ENCODE data around the gene GUCA1C. TPM values are rescaled to one million over a fixed set of nuclear protein-coding genes. Genes with fewer than 3 reads are reported as not detected.

Gene GUCA1C
- total RNA-seq, 1 donor from 2014 or later = not detected

- no peak overlapping the region for H3K4me3 ChIP-seq (ENCODE audit: insufficient read depth, low read depth, low read length)
- Mint-ChIP-seq H3K9me3 (ENCODE audit: unreplicated experiment) (no peaks in the 10 kb centered on the region), H3K27ac (ENCODE audit: unreplicated experiment) (no peak overlapping the region), H3K4me3 (ENCODE audit: unreplicated experiment) (no peak overlapping the region), H3K27me3 (ENCODE audit: low read depth, unreplicated experiment) (peaks cover 3% of the 10 kb centered on the region), H3K36me3 (ENCODE audit: low read depth, unreplicated experiment) (no peaks in the 10 kb centered on the region), H3K4me1 (ENCODE audit: low read depth, unreplicated experiment) (no peaks in the 10 kb centered on the region)
- H3K4me2 ChIP-seq (ENCODE audit: low read length) = no peak overlapping the region
- FAIRE-seq (no peak), DNase-seq (ENCODE audit: low read depth) (no peak)
- no peak overlapping the region for H3K27ac ChIP-seq (ENCODE audit: low read depth, low read length)
- H3K9me3 ChIP-seq (ENCODE audit: insufficient read depth, low read depth, low read length) = no peaks in the 10 kb centered on the region
- TF ChIP-seq CTCF (IDR thresholded peaks at IDR 0.05; ENCODE audit: insufficient read depth, low read depth, low read length) (no peak), EZH2 (IDR thresholded peaks at IDR 0.05; ENCODE audit: insufficient read depth, low read length) (no peak)
- no peaks in the 10 kb centered on the region for H3K27me3 ChIP-seq (ENCODE audit: insufficient read depth, low read length)
- H3K9ac ChIP-seq (ENCODE audit: low read length) = no peak overlapping the region
- no peaks in the 10 kb centered on the region for H4K20me1 ChIP-seq (ENCODE audit: insufficient read depth, low read length)
- no peaks in the 10 kb centered on the region for H3K36me3 ChIP-seq (ENCODE audit: insufficient read depth, low read length)
- H3K79me2 ChIP-seq (ENCODE audit: insufficient read depth, low read length) = no peaks in the 10 kb centered on the region
- H3K4me1 ChIP-seq (ENCODE audit: insufficient read depth, low read length) = no peaks in the 10 kb centered on the region
- no peak overlapping the region for H2AFZ ChIP-seq (ENCODE audit: low read depth, low read length)
Observed at GRCh38 chr3:108887121-108887520, 66.6 kb downstream of the GUCA1C start.

- Mint-ChIP-seq H3K27me3 (ENCODE audit: low read depth, unreplicated experiment) (no peaks in the 10 kb centered on the region), H3K9me3 (ENCODE audit: unreplicated experiment) (no peaks in the 10 kb centered on the region), H3K27ac (ENCODE audit: unreplicated experiment) (no peak overlapping the region), H3K4me1 (ENCODE audit: low read depth, unreplicated experiment) (no peaks in the 10 kb centered on the region), H3K36me3 (ENCODE audit: low read depth, unreplicated experiment) (no peaks in the 10 kb centered on the region), H3K4me3 (ENCODE audit: unreplicated experiment) (no peak overlapping the region)
- Histone ChIP-seq H3K4me2 (ENCODE audit: low read length) (no peak overlapping the region), H2AFZ (ENCODE audit: low read depth, low read length) (no peak overlapping the region), H3K9ac (ENCODE audit: low read length) (no peak overlapping the region), H3K27me3 (ENCODE audit: insufficient read depth, low read length) (no peaks in the 10 kb centered on the region), H3K4me3 (ENCODE audit: insufficient read depth, low read depth, low read length) (no peak overlapping the region), H3K36me3 (ENCODE audit: insufficient read depth, low read length) (no peaks in the 10 kb centered on the region), H3K9me3 (ENCODE audit: insufficient read depth, low read depth, low read length) (no peaks in the 10 kb centered on the region), H3K27ac (ENCODE audit: low read depth, low read length) (no peak overlapping the region), H4K20me1 (ENCODE audit: insufficient read depth, low read length) (no peaks in the 10 kb centered on the region), H3K79me2 (ENCODE audit: insufficient read depth, low read length) (no peaks in the 10 kb centered on the region), H3K4me1 (ENCODE audit: insufficient read depth, low read length) (no peaks in the 10 kb centered on the region)
- FAIRE-seq = no peak
- no peak for DNase-seq (ENCODE audit: low read depth)
- no peak for TF ChIP-seq CTCF (IDR thresholded peaks at IDR 0.05; ENCODE audit: insufficient read depth, low read depth, low read length)
- TF ChIP-seq EZH2 (IDR thresholded peaks at IDR 0.05; ENCODE audit: insufficient read depth, low read length) = no peak
Observed at GRCh38 chr3:108883373-108883772, 70.3 kb downstream of the GUCA1C start.

GRCh38 chr3:108882762-108883161, 70.9 kb downstream of the GUCA1C start:
- no peaks in the 10 kb centered on the region for H3K4me1 ChIP-seq (ENCODE audit: insufficient read depth, low read length)
- no peak for FAIRE-seq
- Mint-ChIP-seq H3K27ac (ENCODE audit: unreplicated experiment) (no peak overlapping the region), H3K4me3 (ENCODE audit: unreplicated experiment) (no peak overlapping the region), H3K4me1 (ENCODE audit: low read depth, unreplicated experiment) (no peaks in the 10 kb centered on the region), H3K36me3 (ENCODE audit: low read depth, unreplicated experiment) (no peaks in the 10 kb centered on the region), H3K9me3 (ENCODE audit: unreplicated experiment) (no peaks in the 10 kb centered on the region), H3K27me3 (ENCODE audit: low read depth, unreplicated experiment) (no peaks in the 10 kb centered on the region)
- no peaks in the 10 kb centered on the region for H3K9me3 ChIP-seq (ENCODE audit: insufficient read depth, low read depth, low read length)
- no peak overlapping the region for H2AFZ ChIP-seq (ENCODE audit: low read depth, low read length)
- no peaks in the 10 kb centered on the region for H3K27me3 ChIP-seq (ENCODE audit: insufficient read depth, low read length)
- H3K4me2 ChIP-seq (ENCODE audit: low read length) = no peak overlapping the region
- H3K27ac ChIP-seq (ENCODE audit: low read depth, low read length) = no peak overlapping the region
- no peak for DNase-seq (ENCODE audit: low read depth)
- H3K36me3 ChIP-seq (ENCODE audit: insufficient read depth, low read length) = no peaks in the 10 kb centered on the region
- no peak overlapping the region for H3K9ac ChIP-seq (ENCODE audit: low read length)
- no peaks in the 10 kb centered on the region for H3K79me2 ChIP-seq (ENCODE audit: insufficient read depth, low read length)
- no peaks in the 10 kb centered on the region for H4K20me1 ChIP-seq (ENCODE audit: insufficient read depth, low read length)
- no peak overlapping the region for H3K4me3 ChIP-seq (ENCODE audit: insufficient read depth, low read depth, low read length)
- TF ChIP-seq CTCF (IDR thresholded peaks at IDR 0.05; ENCODE audit: insufficient read depth, low read depth, low read length) = no peak
- TF ChIP-seq EZH2 (IDR thresholded peaks at IDR 0.05; ENCODE audit: insufficient read depth, low read length) = no peak
